ENCODE data around the gene RUNX1.

The RUNX1 gene

DNA sequence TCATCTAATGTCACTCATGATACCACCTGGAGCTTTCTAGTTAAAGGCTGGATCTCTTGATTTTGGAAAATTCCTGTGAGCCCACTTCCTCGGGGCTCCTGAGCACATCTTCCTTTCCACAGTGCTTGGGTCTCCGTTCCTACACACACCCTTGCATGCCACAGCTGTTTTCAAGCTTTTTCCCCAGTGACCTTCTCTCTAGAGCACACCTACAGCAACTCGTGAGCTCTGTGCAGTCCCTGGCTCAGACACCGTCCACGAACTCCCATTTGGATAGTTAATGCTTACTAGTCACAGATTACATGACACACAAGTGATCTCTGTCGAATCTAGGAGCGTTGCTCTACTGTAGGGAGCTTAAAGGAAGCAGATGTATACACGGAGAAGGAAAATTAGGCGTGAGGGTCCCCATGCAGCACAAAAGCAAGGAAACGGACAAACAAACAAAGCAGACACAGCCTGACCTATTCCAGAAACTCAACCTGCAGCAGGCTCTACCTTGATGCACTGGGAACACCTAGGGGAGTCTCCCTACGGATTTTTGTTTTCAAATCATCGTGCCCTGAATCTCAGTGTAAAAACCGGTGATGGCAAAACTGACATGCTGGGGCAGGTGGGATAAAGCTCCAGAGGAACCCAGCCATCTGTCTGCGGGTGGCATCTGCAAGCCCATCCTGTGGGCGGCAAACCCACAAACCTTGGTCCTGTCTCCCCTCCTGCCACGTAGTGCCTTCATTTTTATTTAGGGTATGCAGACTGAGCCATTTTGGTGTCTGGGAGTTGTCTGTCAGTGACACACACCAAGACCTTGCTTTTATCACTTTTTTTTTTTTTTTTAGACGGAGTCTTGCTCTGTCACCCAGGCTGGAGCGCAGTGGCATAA lies 177.8 kb downstream of the RUNX1 start:
- DNase-seq: no peak

- no peak for DNase-seq
These were observed 178.9 kb downstream of the RUNX1 start for GRCh38 chr21:34870246-34870645.

- no peak for DNase-seq
These were observed 179.6 kb downstream of the RUNX1 start for GRCh38 chr21:34869545-34869944.

DNA sequence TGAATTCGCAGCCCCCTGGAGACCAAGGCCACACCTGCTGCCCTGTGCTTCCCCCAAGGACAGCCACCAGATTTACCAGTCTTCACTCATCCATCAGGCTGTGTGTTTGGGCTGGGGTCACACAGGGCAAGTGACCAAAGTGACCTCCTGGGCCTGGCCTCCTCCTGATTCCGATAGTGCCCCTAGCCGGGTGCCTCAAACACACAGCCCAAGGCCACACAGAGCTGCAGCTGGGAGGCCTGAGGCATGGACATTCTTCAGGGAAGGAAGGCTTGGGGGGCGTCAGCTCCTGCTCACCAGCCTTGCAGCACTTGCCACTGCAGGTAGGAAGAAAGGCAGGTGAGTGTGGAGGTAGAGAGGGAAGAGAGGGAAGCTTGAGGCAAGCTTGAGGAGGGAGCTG lies 181.3 kb downstream of the RUNX1 start:
- DNase-seq: no peak

DNA sequence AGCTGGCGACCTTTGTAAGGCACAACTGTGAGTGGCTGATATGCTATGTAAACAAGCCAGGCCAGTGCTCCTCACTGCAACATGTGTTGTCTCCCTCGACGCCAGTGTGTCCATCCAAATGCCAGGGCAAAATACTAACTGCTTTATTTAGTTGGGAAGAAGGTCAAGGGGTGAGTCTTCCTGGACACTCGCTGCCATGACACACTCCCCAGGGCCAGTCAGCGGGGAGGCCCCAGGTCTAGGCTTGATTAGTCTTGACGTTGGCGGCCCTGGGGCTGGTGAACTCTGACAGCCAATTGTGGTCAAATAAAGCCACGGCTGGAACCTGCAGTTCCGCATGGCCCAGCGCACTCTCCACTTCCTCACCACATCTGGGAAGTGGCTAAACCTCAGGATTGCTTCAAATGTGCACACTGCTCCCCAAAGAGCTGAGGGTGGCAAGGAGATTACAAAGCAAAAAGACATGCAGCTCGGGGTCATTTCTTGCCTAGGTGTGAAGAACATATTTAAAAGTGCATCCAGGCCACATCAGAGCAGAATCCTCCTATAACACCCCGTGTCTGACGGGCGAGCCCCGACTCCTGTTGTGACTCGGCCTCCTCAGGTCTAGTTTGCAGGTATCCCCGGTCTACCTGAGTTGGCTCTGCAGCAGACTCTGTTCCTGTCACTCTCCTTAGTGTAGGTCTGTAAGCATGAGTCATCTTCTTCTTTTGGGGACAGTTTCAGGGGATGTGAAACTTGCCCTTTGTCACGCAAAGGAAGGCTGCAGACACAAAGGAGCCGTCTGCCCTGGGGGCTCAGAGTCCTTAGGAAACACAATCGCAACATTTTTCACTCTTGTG lies 183.5 kb downstream of the RUNX1 start:
- no peak for DNase-seq

DNA sequence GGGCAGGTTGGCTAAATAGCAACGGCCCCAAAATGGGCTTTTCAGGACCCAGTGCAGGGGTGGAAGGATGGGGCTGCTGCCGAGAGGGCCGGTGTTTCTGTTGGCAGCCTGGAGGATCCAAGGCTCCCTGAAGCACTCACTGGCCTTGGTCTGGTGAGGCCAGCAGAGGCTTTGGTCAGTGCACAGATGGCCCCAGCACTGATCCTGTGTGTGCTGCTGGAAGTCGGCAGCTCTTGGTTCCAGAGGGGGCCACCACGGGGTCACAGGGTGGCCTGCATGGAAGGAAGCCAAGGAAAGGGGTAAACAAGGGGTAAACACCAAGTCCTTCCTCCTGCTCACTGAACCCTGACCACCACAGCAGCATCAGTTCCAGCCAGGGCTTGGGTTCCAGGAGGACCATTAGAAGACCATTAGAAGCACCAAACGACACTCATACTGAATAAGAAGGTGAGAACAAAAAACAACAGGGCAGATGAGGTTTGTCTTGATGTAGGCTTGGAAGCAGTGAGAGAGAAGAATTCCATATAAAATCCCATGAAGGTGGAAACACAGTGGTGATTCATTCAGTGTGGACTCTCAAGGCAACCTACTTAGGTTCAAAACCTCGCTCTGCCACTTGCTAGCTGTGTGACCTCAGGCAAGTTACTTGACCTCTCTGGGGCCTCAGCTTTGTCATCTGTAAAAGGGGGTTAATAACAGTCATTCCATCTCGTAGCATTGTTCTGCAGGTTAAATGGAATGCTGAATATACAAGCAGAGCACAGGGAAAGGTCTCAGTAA lies 184.5 kb downstream of the RUNX1 start:
- no peak for DNase-seq

DNA sequence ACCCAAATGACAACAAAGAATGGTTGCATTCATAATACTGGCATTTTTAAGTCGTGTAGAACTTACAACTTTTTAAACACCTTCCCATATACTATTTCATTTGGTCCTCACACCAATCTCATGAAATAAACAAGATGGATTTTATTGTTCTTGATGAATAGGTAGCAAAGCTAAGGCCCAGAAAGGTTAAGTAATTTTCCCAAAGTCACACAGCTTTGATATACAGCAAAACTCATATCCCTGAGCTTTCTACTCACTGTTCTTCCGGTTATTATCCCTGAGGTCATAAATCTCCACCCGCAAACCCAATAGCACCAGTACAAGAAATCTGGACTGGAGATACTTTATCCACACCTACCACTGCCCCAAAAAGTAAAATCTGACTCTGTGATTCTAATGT lies 186.2 kb downstream of the RUNX1 start:
- no peak for DNase-seq

DNA sequence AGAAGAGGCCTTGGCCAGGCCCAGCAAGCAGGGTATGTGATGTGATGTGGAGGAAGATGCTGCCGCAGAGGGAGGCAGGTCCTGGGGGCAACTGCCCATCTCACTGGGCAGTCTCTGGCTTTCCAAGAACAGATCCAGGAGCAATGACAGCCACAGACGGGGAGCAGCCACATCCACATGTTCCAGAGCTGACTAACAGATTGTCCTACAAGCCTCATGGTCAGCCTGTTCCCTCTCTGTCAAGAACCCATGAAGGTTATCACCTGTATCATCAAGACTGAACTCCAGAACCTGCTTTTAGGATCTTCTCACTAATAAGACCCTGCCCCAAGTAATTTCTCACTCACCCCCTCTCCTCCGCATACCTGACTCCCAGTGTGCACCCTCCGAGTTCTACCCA lies 187.8 kb downstream of the RUNX1 start:
- no peak for DNase-seq

DNA sequence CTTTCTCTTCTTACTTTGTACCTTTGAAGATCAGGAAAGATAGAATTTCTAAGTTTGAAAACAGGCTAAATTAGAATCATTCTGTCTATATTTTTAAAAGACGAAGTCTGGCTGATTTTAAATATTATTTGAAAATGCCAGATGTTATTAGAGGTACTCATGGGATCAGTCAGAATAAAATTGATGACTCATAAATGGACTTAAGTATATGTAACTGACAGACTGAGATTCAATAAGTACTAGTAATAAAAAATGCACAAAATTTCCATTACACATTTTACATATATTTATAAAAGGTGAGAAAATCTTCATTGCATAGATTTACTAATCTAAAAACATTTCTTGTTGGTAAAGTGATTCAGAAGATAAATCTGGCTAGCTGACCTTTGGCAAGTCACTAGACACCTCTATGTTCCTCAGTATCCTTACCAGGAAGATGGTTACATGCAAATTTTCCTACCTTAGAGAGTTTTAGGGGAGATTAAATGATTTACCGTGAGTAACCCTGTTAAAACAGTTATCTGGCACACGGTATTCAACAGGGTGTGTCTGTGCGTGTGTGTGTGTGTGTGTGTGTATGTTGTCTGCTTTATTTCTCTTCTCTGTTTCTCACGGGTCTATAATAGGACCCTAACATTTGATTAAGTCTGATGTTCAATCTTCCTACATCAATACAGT lies 189.0 kb downstream of the RUNX1 start:
- no peak for DNase-seq

DNA sequence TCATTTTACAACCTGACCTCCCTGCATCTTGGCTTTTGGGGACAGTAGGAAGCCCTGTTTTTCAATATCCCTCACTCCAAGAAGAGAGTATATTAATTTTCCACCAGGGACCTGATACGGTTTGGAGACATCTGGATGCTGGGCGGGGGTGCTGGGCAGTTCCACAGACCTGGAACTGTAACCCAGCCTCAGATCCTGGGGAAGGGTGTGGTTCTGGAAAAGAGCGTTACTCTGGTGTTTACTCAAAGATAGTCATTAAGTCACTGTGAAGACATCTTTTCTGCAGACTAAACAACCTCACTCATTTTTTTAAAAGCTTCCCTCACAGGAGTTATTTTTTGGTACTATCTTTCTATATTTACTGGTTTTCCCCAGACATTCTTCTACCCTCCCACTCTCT lies 190.5 kb downstream of the RUNX1 start:
- DNase-seq: no peak

GRCh38 chr21:34857874-34858273 lies 191.2 kb downstream of the RUNX1 start:
- no peak for DNase-seq

- DNase-seq: no peak
These were observed 191.9 kb downstream of the RUNX1 start for GRCh38 chr21:34857122-34857713.

DNA sequence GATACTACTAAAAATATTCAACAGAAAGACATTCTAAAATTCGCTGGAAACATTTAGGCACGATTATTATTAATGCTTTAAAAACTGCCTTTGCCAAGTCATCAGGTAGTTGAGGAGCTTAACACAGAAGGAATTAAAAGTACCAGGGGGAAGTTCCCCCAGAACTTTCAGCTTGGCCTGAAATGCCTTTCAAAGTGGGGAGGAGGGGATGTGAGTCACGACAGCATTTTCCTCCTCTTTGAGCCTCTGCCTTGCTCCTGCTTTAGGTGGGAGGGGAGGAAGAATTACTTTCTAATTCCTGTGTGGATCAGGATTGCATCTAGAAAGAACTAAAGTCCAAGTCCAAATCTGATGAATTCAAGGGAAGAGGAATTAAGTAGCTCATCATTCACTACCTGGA lies 196.7 kb downstream of the RUNX1 start:
- DNase-seq: no peak

DNA sequence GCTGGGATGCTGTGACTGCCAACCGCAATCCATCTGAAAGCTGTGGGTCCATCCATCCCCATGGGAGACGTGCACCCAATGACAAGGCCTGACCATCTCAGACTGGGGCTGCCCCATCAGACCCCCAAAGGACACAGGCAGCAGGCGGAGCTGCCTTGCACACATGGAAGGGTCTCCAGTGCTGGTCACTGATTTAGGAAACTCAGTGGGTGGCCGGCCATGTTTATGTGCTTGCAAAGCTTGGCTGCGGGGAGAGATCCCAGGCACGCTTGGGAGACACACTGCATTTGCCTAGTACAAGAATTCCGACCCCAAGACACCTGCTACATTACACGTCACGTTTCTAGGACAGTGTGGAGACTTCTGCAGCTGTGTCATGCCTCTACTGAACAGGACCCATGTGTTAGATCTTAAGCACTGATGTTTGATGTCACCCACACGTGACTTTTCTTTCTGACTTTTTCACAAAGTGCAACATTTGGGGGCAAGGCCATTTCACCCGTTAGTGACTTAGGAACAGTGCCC lies 198.9 kb downstream of the RUNX1 start:
- DNase-seq: no peak

DNA sequence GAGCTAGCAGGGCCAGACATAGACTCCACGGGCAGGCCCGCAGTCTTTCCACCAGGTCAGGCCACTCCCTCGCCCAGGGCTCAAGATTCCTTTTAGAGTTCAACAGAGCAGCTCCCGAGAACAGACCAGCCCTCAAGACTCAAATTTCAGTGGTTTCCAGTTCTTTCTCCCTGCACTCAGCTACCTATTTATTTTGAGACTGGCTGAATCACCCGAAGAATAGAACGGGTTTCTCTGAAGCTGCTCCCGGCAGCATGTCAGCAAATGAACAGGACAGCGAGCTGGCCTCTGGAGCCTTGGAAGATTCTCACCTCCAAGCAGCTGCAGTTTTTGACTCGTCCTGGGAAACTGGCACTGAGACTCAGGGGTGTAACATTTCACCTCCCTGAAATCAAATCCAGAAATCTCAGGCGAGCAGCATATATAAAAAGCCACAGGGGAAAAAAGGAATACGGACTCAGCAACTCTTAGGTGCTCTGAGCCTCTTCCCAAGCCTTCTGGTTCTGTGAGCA lies 202.4 kb downstream of the RUNX1 start:
- no peak for DNase-seq

- peak; percentile 9 for DNase-seq
These were observed 203.3 kb downstream of the RUNX1 start for GRCh38 chr21:34845521-34846451.

GRCh38 chr21:34844924-34845238 lies 204.2 kb downstream of the RUNX1 start:
- no peak for DNase-seq

GRCh38 chr21:34844013-34844923 lies 204.8 kb downstream of the RUNX1 start:
- DNase-seq: no peak

GRCh38 chr21:34843562-34843961 lies 205.5 kb downstream of the RUNX1 start:
- no peak for DNase-seq

DNA sequence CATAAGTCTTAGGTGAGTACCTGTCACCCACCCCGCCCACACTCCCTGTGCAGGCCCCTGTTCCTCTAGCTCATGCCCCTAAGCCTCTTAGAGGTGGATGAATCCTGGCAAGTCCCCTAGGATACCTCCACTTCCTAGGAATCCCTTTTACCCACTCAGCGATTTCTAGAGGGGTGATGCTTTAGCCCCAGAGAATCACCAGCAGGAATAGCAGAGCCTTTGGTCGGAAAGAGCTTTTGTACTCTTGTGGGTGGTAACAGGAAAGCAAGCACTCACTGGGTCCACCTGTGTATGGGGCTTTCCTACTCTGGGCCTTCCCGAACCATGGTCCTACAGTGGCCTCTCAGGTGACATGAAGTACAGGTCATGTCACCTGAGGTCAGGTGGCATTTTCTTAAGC lies 207.9 kb downstream of the RUNX1 start:
- no peak for DNase-seq

Measured in NCI-H774 (cell line).